Mammary epithelial cell (primary cell): ENCODE measurements around the gene NHERF1.

ENCODE experiments used
- EZH2 ChIP-seq: IDR thresholded peaks from 2 replicates; pipeline ENCODE4 v1.6.1; 2012; ENCODE audit warnings: low read length, inconsistent platforms, borderline replicate concordance
- TF ChIP-seq, protein P1 (sequence below), 2 donors: IDR thresholded peaks in 1 of 2; conservative IDR thresholded peaks in 1 of 2; 2 replicates each; pipeline ENCODE4 v1.5.1; 2011 to 2012; ENCODE audit warnings: inconsistent platforms in 2 of 2, low read length in 2 of 2, mild to moderate bottlenecking in 2 of 2, control low read depth in 1 of 2, low read depth in 1 of 2; ENCODE audit not compliant: insufficient read depth in 1 of 2; ENCODE audit errors: extremely low read depth in 1 of 2

- TF ChIP-seq, protein P1, sequence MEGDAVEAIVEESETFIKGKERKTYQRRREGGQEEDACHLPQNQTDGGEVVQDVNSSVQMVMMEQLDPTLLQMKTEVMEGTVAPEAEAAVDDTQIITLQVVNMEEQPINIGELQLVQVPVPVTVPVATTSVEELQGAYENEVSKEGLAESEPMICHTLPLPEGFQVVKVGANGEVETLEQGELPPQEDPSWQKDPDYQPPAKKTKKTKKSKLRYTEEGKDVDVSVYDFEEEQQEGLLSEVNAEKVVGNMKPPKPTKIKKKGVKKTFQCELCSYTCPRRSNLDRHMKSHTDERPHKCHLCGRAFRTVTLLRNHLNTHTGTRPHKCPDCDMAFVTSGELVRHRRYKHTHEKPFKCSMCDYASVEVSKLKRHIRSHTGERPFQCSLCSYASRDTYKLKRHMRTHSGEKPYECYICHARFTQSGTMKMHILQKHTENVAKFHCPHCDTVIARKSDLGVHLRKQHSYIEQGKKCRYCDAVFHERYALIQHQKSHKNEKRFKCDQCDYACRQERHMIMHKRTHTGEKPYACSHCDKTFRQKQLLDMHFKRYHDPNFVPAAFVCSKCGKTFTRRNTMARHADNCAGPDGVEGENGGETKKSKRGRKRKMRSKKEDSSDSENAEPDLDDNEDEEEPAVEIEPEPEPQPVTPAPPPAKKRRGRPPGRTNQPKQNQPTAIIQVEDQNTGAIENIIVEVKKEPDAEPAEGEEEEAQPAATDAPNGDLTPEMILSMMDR (conservative IDR thresholded peaks at IDR 0.05 in 1 of 2, IDR thresholded peaks at IDR 0.05 in 1 of 2; ENCODE audit: extremely low read depth in 1 of 2, insufficient read depth in 1 of 2, low read depth in 1 of 2, low read length in 2 of 2): no peak
- TF ChIP-seq EZH2: no peak
Observed at GRCh38 chr17:74773871-74774286, 25.5 kb downstream of the NHERF1 start.
